SU-DHL-6 (cell line): ENCODE data around the gene PLCH1.

ENCODE experiments used
- H2AFZ ChIP-seq: fragments of 200-600 bp; sonication (generic); 2 replicates; pipeline ENCODE4 v1.6.1; 2014; ENCODE audit warnings: low read depth, mild to moderate bottlenecking, moderate library complexity, mixed read lengths, antibody characterized with exemption, low read length; ENCODE audit not compliant: severe bottlenecking
- H3F3A ChIP-seq: fragments of 200-600 bp; shearing (Covaris generic); 2 replicates; pipeline ENCODE4 v1.6.0; 2016; ENCODE audit warnings: antibody characterized with exemption, mild to moderate bottlenecking; ENCODE audit not compliant: insufficient read depth
- H3K27ac ChIP-seq: fragments of 200-600 bp; sonication (generic); 2 replicates; pipeline ENCODE4 v1.5.1; 2016; ENCODE audit warnings: low read depth, mild to moderate bottlenecking, low read length, moderate library complexity, mixed read lengths
- H3K27me3 ChIP-seq: fragments of 200-600 bp; sonication (generic), shearing (Covaris generic); 2 replicates; pipeline ENCODE4 v1.6.0; 2014; ENCODE audit warnings: mild to moderate bottlenecking, low read length
- H3K36me3 ChIP-seq: fragments of 200-600 bp; sonication (generic); 2 replicates; pipeline ENCODE4 v1.6.1; 2014; ENCODE audit warnings: mild to moderate bottlenecking, low read length, mixed read lengths
- H3K4me2 ChIP-seq: fragments of 300-600, 200-600 bp; shearing (Covaris generic), sonication (generic); 2 replicates; pipeline ENCODE4 v1.6.0; 2014; ENCODE audit warnings: low read length, low read depth, mild to moderate bottlenecking; ENCODE audit not compliant: poor library complexity, severe bottlenecking
- H3K4me3 ChIP-seq: fragments of 200-600 bp; sonication (generic); 2 replicates; pipeline ENCODE4 v1.5.1; 2014; ENCODE audit warnings: antibody characterized with exemption, low read length, mild to moderate bottlenecking, mixed read lengths; ENCODE audit not compliant: insufficient read depth, poor library complexity, severe bottlenecking
- H3K79me2 ChIP-seq: fragments of 200-600 bp; sonication (generic); 2 replicates; pipeline ENCODE4 v1.6.1; 2014; ENCODE audit warnings: mild to moderate bottlenecking, low read length, moderate library complexity; ENCODE audit not compliant: insufficient read depth
- H3K9ac ChIP-seq: fragments of 200-600 bp; sonication (generic); 2 replicates; pipeline ENCODE4 v1.7.0; 2014; ENCODE audit warnings: mild to moderate bottlenecking, low read length
- H3K9me2 ChIP-seq: fragments of 200-600 bp; sonication (generic); replicated peaks from 2 replicates; pipeline ENCODE4 v1.6.1; 2014; ENCODE audit warnings: low read length; ENCODE audit not compliant: insufficient read depth
- H3K9me3 ChIP-seq: fragments of 200-600 bp; sonication (generic); 2 replicates; pipeline ENCODE4 v1.6.1; 2014; ENCODE audit warnings: low read length, mixed read lengths; ENCODE audit not compliant: insufficient read depth
- H4K20me1 ChIP-seq: fragments of 200-600 bp; sonication (generic); 2 replicates; pipeline ENCODE4 v1.6.1; 2014; ENCODE audit warnings: low read depth, mild to moderate bottlenecking, antibody characterized with exemption, low read length, moderate library complexity, mixed read lengths
- CTCF ChIP-seq: fragments of 200-600 bp; sonication (generic); IDR thresholded peaks from one replicate; pipeline ENCODE4 v1.5.1; 2017; ENCODE audit warnings: antibody characterized with exemption, mild to moderate bottlenecking, low read length, moderate library complexity; ENCODE audit not compliant: insufficient read depth, poor library complexity, severe bottlenecking
- EZH2phosphoT487 ChIP-seq: fragments of 200-600 bp; sonication (generic), shearing (Covaris generic); conservative IDR thresholded peaks from 2 replicates; pipeline ENCODE4 v1.6.1; 2018; ENCODE audit warnings: mild to moderate bottlenecking, antibody characterized with exemption, low read length, moderate library complexity, mixed read lengths

PLCH1 gene

GRCh38 chr3:155704061-155704460 is 40.8 kb downstream of the PLCH1 start:
- Histone ChIP-seq H3K79me2 (no peaks in the 10 kb centered on the region), H3K4me3 (no peak overlapping the region), H3K27ac (no peak overlapping the region), H2AFZ (no peak overlapping the region), H3K9me3 (no peaks in the 10 kb centered on the region), H3K4me2 (no peak overlapping the region), H3F3A (no peaks in the 10 kb centered on the region), H3K9me2 (no peaks in the 10 kb centered on the region), H3K9ac (no peak overlapping the region), H3K27me3 (no peaks in the 10 kb centered on the region), H4K20me1 (no peaks in the 10 kb centered on the region), H3K36me3 (no peaks in the 10 kb centered on the region)
- TF ChIP-seq CTCF (no peak), EZH2phosphoT487 (no peak)

GRCh38 chr3:155702745-155703591 is 41.9 kb downstream of the PLCH1 start:
- Histone ChIP-seq H3K9me2 (no peaks in the 10 kb centered on the region), H3K27me3 (no peaks in the 10 kb centered on the region), H3K27ac (no peak overlapping the region), H3K79me2 (no peaks in the 10 kb centered on the region), H3K9me3 (no peaks in the 10 kb centered on the region), H4K20me1 (no peaks in the 10 kb centered on the region), H3K9ac (no peak overlapping the region), H3K36me3 (no peaks in the 10 kb centered on the region), H3F3A (no peaks in the 10 kb centered on the region), H3K4me3 (no peak overlapping the region), H2AFZ (no peak overlapping the region), H3K4me2 (no peak overlapping the region)
- TF ChIP-seq EZH2phosphoT487 (no peak), CTCF (no peak)

GRCh38 chr3:155701882-155702465 is 42.9 kb downstream of the PLCH1 start:
- H2AFZ ChIP-seq, result no peak overlapping the region
- H3K79me2 ChIP-seq, result no peaks in the 10 kb centered on the region
- no peak overlapping the region for H3K9ac ChIP-seq
- TF ChIP-seq CTCF, result peak; percentile 39
- TF ChIP-seq EZH2phosphoT487, result no peak
- H3K4me3 ChIP-seq, result no peak overlapping the region
- no peak overlapping the region for H3K27ac ChIP-seq
- H3K27me3 ChIP-seq, result no peaks in the 10 kb centered on the region
- no peaks in the 10 kb centered on the region for H4K20me1 ChIP-seq
- no peaks in the 10 kb centered on the region for H3K9me3 ChIP-seq
- no peaks in the 10 kb centered on the region for H3K9me2 ChIP-seq
- H3K4me2 ChIP-seq, result no peak overlapping the region
- no peaks in the 10 kb centered on the region for H3F3A ChIP-seq
- H3K36me3 ChIP-seq, result no peaks in the 10 kb centered on the region
